ENCODE data around the gene PEPD. TPM values are rescaled to one million over a fixed set of nuclear protein-coding genes. Genes with fewer than 3 reads are reported as not detected.

The PEPD gene
- polyA plus RNA-seq, 1 donor from 2014 or later: 43.9 TPM

GRCh38 chr19:33348301-33349010 is 173.1 kb downstream of the PEPD start:
- H3F3A ChIP-seq (ENCODE audit: insufficient read depth, low read length, poor library complexity, severe bottlenecking): no peaks in the 10 kb centered on the region
- TF ChIP-seq EZH2 (IDR thresholded peaks at IDR 0.05; ENCODE audit: borderline replicate concordance, insufficient read depth, low read length, poor library complexity, severe bottlenecking) (no peak), SMC3 (conservative IDR thresholded peaks at IDR 0.05; ENCODE audit: poor library complexity) (no peak), POLR2AphosphoS5 (IDR thresholded peaks at IDR 0.05) (no peak), CTCF (IDR thresholded peaks at IDR 0.05; ENCODE audit: poor library complexity, severe bottlenecking) (no peak), REST (IDR thresholded peaks at IDR 0.05; ENCODE audit: borderline replicate concordance) (no peak), EP300 (conservative IDR thresholded peaks at IDR 0.05; ENCODE audit: poor library complexity, severe bottlenecking) (no peak), MXI1 (conservative IDR thresholded peaks at IDR 0.05; ENCODE audit: poor library complexity, severe bottlenecking) (no peak), TAF1 (IDR thresholded peaks at IDR 0.05; ENCODE audit: low read depth) (no peak), RAD21 (conservative IDR thresholded peaks at IDR 0.05) (no peak)

DNA sequence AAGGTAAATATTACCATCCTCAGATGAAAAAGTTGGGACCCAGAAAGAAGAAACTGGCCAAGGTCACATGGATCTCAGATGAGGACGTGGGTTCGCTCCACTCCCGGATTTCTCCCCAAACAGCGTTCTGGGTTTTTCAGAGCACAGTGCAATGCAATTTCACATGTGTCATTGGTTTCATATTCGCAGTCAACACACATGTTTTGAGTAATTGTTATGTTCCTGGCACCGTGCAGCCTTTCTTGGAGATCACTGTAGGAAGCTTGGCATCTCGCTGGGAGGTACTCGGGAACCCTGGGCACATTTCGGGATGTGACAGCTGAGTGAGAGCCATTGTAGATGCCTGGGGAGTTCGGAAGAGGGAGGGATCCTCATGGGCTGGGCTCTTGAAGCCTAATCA is 174.3 kb downstream of the PEPD start:
- Histone ChIP-seq H2AFZ (ENCODE audit: low read depth, low read length) (no peak overlapping the region), H3K27me3 (ENCODE audit: insufficient read depth, low read depth, low read length) (no peaks in the 10 kb centered on the region), H3K9me3 (ENCODE audit: low read length) (no peaks in the 10 kb centered on the region), H3K36me3 (ENCODE audit: insufficient read depth, low read length) (no peaks in the 10 kb centered on the region), H3K4me3 (ENCODE audit: low read length) (no peak overlapping the region), H3K79me2 (replicated peaks; ENCODE audit: insufficient read depth, low read length) (no peaks in the 10 kb centered on the region), H3K4me2 (ENCODE audit: low read length) (no peak overlapping the region), H3K9me2 (ENCODE audit: insufficient read depth, low read length) (no peaks in the 10 kb centered on the region), H3K9ac (ENCODE audit: low read length) (no peak overlapping the region), H3K27ac (ENCODE audit: low read length) (no peak overlapping the region), H3F3A (ENCODE audit: insufficient read depth, low read length, poor library complexity, severe bottlenecking) (no peaks in the 10 kb centered on the region), H4K20me1 (ENCODE audit: insufficient read depth) (no peaks in the 10 kb centered on the region)
- TF ChIP-seq REST (IDR thresholded peaks at IDR 0.05; ENCODE audit: borderline replicate concordance): no peak
- no peak for TF ChIP-seq TAF1 (IDR thresholded peaks at IDR 0.05; ENCODE audit: low read depth)
- no peak for TF ChIP-seq EP300 (conservative IDR thresholded peaks at IDR 0.05; ENCODE audit: poor library complexity, severe bottlenecking)
- TF ChIP-seq EZH2 (IDR thresholded peaks at IDR 0.05; ENCODE audit: borderline replicate concordance, insufficient read depth, low read length, poor library complexity, severe bottlenecking): no peak
- no peak for TF ChIP-seq RAD21 (conservative IDR thresholded peaks at IDR 0.05)
- TF ChIP-seq SMC3 (conservative IDR thresholded peaks at IDR 0.05; ENCODE audit: poor library complexity): no peak
- no peak for TF ChIP-seq CTCF (IDR thresholded peaks at IDR 0.05; ENCODE audit: poor library complexity, severe bottlenecking)
- TF ChIP-seq MXI1 (conservative IDR thresholded peaks at IDR 0.05; ENCODE audit: poor library complexity, severe bottlenecking): no peak
- TF ChIP-seq POLR2AphosphoS5 (IDR thresholded peaks at IDR 0.05): no peak

More at GRCh38 chr19:33348301-33349010, 173.1 kb downstream of the PEPD start:
- Histone ChIP-seq H3K27ac (ENCODE audit: low read length) (no peak overlapping the region), H3K4me2 (ENCODE audit: low read length) (no peak overlapping the region), H3K9me3 (ENCODE audit: low read length) (no peaks in the 10 kb centered on the region), H3K27me3 (ENCODE audit: insufficient read depth, low read depth, low read length) (no peaks in the 10 kb centered on the region), H3K36me3 (ENCODE audit: insufficient read depth, low read length) (no peaks in the 10 kb centered on the region), H3K9ac (ENCODE audit: low read length) (no peak overlapping the region), H3K4me3 (ENCODE audit: low read length) (no peak overlapping the region), H3K9me2 (ENCODE audit: insufficient read depth, low read length) (no peaks in the 10 kb centered on the region), H4K20me1 (ENCODE audit: insufficient read depth) (no peaks in the 10 kb centered on the region), H2AFZ (ENCODE audit: low read depth, low read length) (no peak overlapping the region), H3K79me2 (replicated peaks; ENCODE audit: insufficient read depth, low read length) (no peaks in the 10 kb centered on the region)
